ENCODE measurements around the gene SH3GL1.

DNA sequence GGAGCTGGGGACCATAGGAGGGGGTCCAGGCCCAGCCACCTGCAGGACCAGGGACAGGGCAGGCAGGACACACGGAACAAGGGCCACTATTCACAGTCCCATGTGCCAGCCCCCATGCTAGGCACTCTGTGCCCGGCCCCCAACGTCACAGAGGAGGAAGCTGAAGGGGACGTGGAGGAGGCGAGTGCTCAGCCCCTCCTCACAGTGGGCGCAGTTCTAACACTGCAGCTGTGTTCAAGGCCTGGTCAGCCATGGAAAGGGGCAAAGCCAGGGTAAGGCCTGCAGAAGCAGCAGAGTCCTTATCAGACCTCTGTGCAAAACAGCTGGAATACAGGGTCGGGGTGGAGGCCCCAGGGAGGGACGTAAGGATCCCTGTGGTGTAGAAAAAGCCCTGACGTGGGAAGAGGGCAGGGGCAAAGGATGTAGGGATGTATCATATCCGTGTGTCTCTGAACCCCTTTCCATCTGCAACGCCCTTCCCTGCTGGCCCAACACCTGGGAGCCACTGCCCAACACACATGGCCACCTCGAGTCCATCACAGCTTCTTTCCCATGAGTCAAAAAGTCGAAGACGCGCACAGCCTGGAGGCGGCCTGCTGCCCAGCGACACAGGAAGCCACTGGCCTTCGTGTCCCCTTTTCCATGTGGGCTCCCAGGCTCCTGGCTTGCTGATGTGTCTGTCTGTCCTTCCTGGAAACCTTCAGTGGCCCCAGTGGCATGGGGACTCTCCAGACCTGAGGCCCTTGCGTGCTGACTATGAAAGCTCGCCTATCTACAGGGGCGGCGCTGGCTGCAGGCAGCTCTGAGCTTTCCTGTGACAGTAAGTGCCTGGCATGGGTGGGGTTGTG is 28.0 kb downstream of the SH3GL1 start:
- TF ChIP-seq, protein P1, sequence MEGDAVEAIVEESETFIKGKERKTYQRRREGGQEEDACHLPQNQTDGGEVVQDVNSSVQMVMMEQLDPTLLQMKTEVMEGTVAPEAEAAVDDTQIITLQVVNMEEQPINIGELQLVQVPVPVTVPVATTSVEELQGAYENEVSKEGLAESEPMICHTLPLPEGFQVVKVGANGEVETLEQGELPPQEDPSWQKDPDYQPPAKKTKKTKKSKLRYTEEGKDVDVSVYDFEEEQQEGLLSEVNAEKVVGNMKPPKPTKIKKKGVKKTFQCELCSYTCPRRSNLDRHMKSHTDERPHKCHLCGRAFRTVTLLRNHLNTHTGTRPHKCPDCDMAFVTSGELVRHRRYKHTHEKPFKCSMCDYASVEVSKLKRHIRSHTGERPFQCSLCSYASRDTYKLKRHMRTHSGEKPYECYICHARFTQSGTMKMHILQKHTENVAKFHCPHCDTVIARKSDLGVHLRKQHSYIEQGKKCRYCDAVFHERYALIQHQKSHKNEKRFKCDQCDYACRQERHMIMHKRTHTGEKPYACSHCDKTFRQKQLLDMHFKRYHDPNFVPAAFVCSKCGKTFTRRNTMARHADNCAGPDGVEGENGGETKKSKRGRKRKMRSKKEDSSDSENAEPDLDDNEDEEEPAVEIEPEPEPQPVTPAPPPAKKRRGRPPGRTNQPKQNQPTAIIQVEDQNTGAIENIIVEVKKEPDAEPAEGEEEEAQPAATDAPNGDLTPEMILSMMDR (IDR thresholded peaks at IDR 0.05; ENCODE audit: borderline replicate concordance, extremely low read depth, low read length, poor library complexity, severe bottlenecking), result no peak
- no peak for TF ChIP-seq EZH2 (IDR thresholded peaks at IDR 0.05; ENCODE audit: borderline replicate concordance, low read depth, low read length, severe bottlenecking)

All from DND-41 (cell line).